Measurements from ENCODE around the gene SORCS2. TPM values are rescaled to one million over a fixed set of nuclear protein-coding genes. Genes with fewer than 3 reads are reported as not detected.

The SORCS2 gene
- total RNA-seq, 1 donor from 2014 or later = 13.4 TPM

DNA sequence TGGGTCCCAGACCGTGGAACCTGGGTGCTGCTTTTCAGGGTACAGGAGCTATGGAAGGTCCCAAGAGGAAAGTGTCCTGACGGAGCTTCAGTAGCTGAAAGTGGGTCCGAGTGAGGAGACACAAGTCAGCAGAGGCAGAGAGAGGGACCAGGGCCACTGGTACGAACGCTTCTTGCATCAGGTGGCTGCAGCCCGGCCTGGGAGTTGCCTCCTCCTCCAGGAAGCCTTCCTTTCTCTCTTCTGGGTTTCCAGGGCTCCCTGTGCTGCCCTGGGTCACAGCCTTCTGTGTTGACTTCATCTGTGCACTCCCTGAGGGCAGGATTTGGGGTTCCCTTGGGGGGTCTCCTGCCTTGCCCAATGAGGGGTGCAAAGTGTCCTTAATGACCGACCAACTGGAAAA, 94.5 kb downstream of the SORCS2 start:
- Mint-ChIP-seq H3K4me1 (ENCODE audit: unreplicated experiment) (peaks cover 23% of the 10 kb centered on the region), H3K27me3 (peaks cover 20% of the 10 kb centered on the region), H3K36me3 (no peaks in the 10 kb centered on the region), H3K27ac (no peak overlapping the region), H3K9me3 (no peaks in the 10 kb centered on the region), H3K4me3 (no peak overlapping the region)
- TF ChIP-seq, protein P1, sequence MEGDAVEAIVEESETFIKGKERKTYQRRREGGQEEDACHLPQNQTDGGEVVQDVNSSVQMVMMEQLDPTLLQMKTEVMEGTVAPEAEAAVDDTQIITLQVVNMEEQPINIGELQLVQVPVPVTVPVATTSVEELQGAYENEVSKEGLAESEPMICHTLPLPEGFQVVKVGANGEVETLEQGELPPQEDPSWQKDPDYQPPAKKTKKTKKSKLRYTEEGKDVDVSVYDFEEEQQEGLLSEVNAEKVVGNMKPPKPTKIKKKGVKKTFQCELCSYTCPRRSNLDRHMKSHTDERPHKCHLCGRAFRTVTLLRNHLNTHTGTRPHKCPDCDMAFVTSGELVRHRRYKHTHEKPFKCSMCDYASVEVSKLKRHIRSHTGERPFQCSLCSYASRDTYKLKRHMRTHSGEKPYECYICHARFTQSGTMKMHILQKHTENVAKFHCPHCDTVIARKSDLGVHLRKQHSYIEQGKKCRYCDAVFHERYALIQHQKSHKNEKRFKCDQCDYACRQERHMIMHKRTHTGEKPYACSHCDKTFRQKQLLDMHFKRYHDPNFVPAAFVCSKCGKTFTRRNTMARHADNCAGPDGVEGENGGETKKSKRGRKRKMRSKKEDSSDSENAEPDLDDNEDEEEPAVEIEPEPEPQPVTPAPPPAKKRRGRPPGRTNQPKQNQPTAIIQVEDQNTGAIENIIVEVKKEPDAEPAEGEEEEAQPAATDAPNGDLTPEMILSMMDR (conservative IDR thresholded peaks at IDR 0.05) = no peak
- no peak for DNase-seq (ENCODE audit: extremely low spot score, unreplicated experiment)

DNA sequence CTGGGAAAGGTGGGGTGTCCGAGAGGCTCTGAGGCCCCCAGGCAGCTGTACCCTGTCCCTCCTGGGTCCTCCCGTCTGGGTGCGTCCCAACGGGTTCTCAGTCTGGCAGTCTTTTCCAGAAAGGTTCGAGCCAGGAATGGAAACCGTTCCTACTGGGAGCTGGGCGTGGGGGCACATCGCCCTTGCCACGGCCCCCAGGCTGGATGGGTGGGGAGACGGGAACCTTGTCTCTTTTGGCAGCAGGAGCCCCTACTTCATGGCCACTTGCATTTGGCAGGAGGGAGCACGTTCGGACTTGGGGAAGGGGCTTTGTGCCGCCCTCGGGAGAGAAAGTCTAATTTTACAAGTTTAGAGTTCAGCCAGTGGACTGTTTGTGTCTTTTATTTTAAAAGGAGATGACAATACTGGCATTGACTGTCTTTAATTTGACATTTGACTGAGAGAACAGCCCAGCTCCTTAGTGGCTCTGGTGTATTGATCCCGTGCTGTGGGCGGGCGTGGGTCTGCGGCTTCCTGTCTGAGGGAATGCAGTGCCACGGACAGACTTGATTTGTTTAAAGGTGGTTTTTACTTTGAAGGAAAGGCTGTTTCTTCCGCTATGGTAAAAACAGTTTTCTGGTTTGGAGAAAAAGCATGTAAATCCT, 95.1 kb downstream of the SORCS2 start:
- H3K36me3 Mint-ChIP-seq = no peaks in the 10 kb centered on the region
- H3K4me3 Mint-ChIP-seq = no peak overlapping the region
- peaks cover 17% of the 10 kb centered on the region for H3K27me3 Mint-ChIP-seq
- H3K4me1 Mint-ChIP-seq (ENCODE audit: unreplicated experiment) = peaks cover 17% of the 10 kb centered on the region
- no peaks in the 10 kb centered on the region for H3K9me3 Mint-ChIP-seq
- H3K27ac Mint-ChIP-seq = no peak overlapping the region
- TF ChIP-seq, protein P1 (conservative IDR thresholded peaks at IDR 0.05) = no peak
- DNase-seq (ENCODE audit: extremely low spot score, unreplicated experiment) = no peak

DNA sequence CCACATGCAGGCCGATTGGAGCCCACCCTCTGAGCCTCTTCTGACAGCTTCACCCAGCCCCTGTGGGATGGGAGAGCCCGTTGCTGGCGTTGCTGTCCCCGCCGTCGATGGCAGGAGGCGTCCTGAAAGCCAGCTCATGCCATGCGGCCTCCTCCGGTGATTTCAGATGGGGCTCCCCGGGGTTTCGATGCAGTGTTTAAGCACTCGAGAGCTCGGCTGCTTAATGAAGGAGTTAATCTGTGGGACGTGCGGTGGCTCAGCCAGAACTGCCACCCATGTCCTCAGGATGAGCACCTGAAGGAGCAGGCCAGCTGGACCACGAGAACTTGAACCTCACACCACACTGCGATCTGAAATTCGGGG, 95.6 kb downstream of the SORCS2 start:
- TF ChIP-seq, protein P1 (conservative IDR thresholded peaks at IDR 0.05) = no peak
- Mint-ChIP-seq H3K27ac (no peak overlapping the region), H3K9me3 (no peaks in the 10 kb centered on the region), H3K36me3 (no peaks in the 10 kb centered on the region), H3K4me3 (no peak overlapping the region), H3K27me3 (peaks cover 14% of the 10 kb centered on the region), H3K4me1 (ENCODE audit: unreplicated experiment) (peaks cover 15% of the 10 kb centered on the region)
- DNase-seq (ENCODE audit: extremely low spot score, unreplicated experiment) = no peak

DNA sequence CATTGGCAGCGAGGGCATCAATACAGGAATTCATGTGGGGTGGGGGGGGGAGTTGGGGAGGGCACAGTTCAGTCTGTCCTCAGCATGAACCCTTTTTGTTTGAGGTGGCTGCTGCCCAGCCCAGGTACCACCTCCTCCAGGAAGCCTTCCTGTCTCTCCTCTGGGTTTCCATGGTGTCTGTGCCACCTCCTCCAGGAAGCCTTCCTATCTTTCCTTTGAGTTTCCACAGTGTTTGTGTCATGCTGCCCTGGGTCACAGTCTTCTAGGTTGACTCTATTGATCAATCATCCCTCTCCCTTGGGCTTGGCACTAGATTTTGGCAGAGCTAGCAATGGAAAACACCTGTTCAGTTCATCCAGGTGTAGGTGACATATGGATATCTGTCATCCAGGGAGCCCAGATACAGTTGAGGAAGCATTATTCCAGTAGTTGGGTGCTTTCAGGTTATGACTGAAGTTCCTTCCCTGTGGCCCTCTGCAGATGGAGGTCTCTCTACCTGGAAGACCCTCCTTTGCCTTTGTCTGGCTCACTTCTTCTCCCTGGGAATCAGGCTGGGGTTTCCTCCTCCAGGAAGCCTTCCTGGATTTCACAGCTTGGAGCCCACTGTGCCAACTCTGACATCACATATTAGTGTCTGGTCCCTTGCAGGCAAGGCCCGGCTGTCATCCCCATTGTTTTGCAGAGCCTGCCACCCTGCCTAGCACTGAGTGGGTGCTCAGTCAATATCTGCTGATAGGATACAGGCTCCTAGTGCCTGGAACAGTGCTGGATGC, 96.6 kb downstream of the SORCS2 start:
- no peak for DNase-seq (ENCODE audit: extremely low spot score, unreplicated experiment)
- no peaks in the 10 kb centered on the region for H3K36me3 Mint-ChIP-seq
- TF ChIP-seq, protein P1 (conservative IDR thresholded peaks at IDR 0.05) = no peak
- peaks cover 15% of the 10 kb centered on the region for H3K27me3 Mint-ChIP-seq
- no peaks in the 10 kb centered on the region for H3K9me3 Mint-ChIP-seq
- H3K4me1 Mint-ChIP-seq (ENCODE audit: unreplicated experiment) = peaks cover 12% of the 10 kb centered on the region
- H3K27ac Mint-ChIP-seq = no peak overlapping the region
- no peak overlapping the region for H3K4me3 Mint-ChIP-seq

DNA sequence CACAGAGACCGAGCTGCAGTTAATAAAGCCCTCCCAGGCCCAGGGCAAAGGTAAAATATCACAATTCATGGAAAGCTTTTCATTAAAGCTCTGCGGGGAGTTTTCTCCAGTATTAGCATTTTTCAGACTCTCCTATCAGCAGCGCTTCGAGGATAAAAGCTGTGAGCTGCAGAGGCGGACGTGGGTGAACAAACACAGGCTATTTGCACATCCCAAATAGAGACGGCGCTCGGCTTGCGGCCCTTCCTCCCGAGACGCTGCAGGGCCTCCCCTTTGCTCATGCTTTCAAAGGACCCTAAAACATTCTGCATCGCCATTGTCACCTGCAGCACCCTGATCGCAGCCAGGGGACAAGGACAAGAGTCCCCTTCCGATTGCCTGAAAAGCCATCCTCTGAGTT, 97.3 kb downstream of the SORCS2 start:
- Mint-ChIP-seq H3K27ac (no peak overlapping the region), H3K9me3 (no peaks in the 10 kb centered on the region), H3K27me3 (peaks cover 15% of the 10 kb centered on the region), H3K36me3 (no peaks in the 10 kb centered on the region), H3K4me1 (ENCODE audit: unreplicated experiment) (peaks cover 12% of the 10 kb centered on the region), H3K4me3 (no peak overlapping the region)
- DNase-seq (ENCODE audit: extremely low spot score, unreplicated experiment) = no peak
- TF ChIP-seq, protein P1 (conservative IDR thresholded peaks at IDR 0.05) = no peak
